Parathyroid adenoma (tissue), 2 donors: ENCODE data around the gene SLC4A2.

Source experiments
- H2AFZ ChIP-seq: fragments of 300-600 bp; sonication (generic); one replicate; pipeline ENCODE4 v1.7.0; 2017; ENCODE audit warnings: antibody characterized with exemption, mild to moderate bottlenecking
- H3K27ac ChIP-seq: fragments of 300-600 bp; sonication (generic); one replicate; pipeline ENCODE4 v1.7.0; 2017
- H3K27me3 ChIP-seq: fragments of 300-600 bp; sonication (generic); one replicate; pipeline ENCODE4 v1.7.0; 2017; ENCODE audit warnings: low read length; ENCODE audit not compliant: control insufficient read depth, insufficient read depth
- H3K36me3 ChIP-seq: fragments of 300-600 bp; sonication (generic); one replicate; pipeline ENCODE4 v1.7.0; 2017; ENCODE audit warnings: low read length; ENCODE audit not compliant: control insufficient read depth, insufficient read depth
- H3K4me1 ChIP-seq: fragments of 300-600 bp; sonication (generic); one replicate; pipeline ENCODE4 v1.7.0; 2017; ENCODE audit warnings: control low read depth
- H3K4me2 ChIP-seq: fragments of 300-600 bp; sonication (generic); one replicate; pipeline ENCODE4 v1.7.0; 2017; ENCODE audit warnings: low read length
- H3K4me3 ChIP-seq: fragments of 300-600 bp; sonication (generic); one replicate; pipeline ENCODE4 v1.7.0; 2017; ENCODE audit warnings: low read depth, low read length
- H3K79me2 ChIP-seq: fragments of 300-600 bp; sonication (generic); one replicate; pipeline ENCODE4 v1.7.0; 2017; ENCODE audit warnings: control low read depth
- H3K9ac ChIP-seq: fragments of 300-600 bp; sonication (generic); one replicate; pipeline ENCODE4 v1.7.0; 2017; ENCODE audit warnings: mild to moderate bottlenecking
- H3K9me3 ChIP-seq: fragments of 300-600 bp; sonication (generic); one replicate; pipeline ENCODE4 v1.7.0; 2017; ENCODE audit warnings: low read length; ENCODE audit not compliant: control insufficient read depth
- CTCF ChIP-seq: fragments of 300-600 bp; sonication (generic); IDR thresholded peaks from one replicate; pipeline ENCODE4 v1.7.0; 2017; ENCODE audit warnings: antibody characterized with exemption, mild to moderate bottlenecking
- donor health status: primary hyperparathyroidism.

SLC4A2 gene

GRCh38 chr7:151014950-151015349 is 44.4 kb upstream of the SLC4A2 start:
- H3K79me2 ChIP-seq, result no peaks in the 10 kb centered on the region
- no peak for TF ChIP-seq CTCF
- no peaks in the 10 kb centered on the region for H3K9me3 ChIP-seq
- no peak overlapping the region for H3K9ac ChIP-seq
- H3K4me3 ChIP-seq, result no peak overlapping the region
- H3K27me3 ChIP-seq, result no peaks in the 10 kb centered on the region
- no peak overlapping the region for H3K4me2 ChIP-seq
- peaks cover 3% of the 10 kb centered on the region for H3K4me1 ChIP-seq
- H3K27ac ChIP-seq, result no peak overlapping the region
- H2AFZ ChIP-seq, result no peak overlapping the region
- H3K36me3 ChIP-seq, result no peaks in the 10 kb centered on the region

GRCh38 chr7:151015967-151016366 is 43.4 kb upstream of the SLC4A2 start:
- Histone ChIP-seq H3K4me1 (peaks cover 3% of the 10 kb centered on the region), H3K79me2 (no peaks in the 10 kb centered on the region), H3K9me3 (no peaks in the 10 kb centered on the region), H2AFZ (no peak overlapping the region), H3K4me3 (no peak overlapping the region), H3K27ac (no peak overlapping the region), H3K9ac (no peak overlapping the region), H3K36me3 (no peaks in the 10 kb centered on the region), H3K27me3 (no peaks in the 10 kb centered on the region), H3K4me2 (no peak overlapping the region)
- TF ChIP-seq CTCF, result no peak

GRCh38 chr7:151016505-151016904 is 42.9 kb upstream of the SLC4A2 start:
- H3K4me1 ChIP-seq, result peaks cover 3% of the 10 kb centered on the region
- H3K27ac ChIP-seq, result no peak overlapping the region
- H3K9me3 ChIP-seq, result no peaks in the 10 kb centered on the region
- H3K9ac ChIP-seq, result no peak overlapping the region
- H3K79me2 ChIP-seq, result no peaks in the 10 kb centered on the region
- H3K4me3 ChIP-seq, result no peak overlapping the region
- no peaks in the 10 kb centered on the region for H3K36me3 ChIP-seq
- no peaks in the 10 kb centered on the region for H3K27me3 ChIP-seq
- TF ChIP-seq CTCF, result no peak
- no peak overlapping the region for H3K4me2 ChIP-seq
- H2AFZ ChIP-seq, result no peak overlapping the region

- Histone ChIP-seq H3K9ac (no peak overlapping the region), H2AFZ (no peak overlapping the region), H3K79me2 (no peaks in the 10 kb centered on the region), H3K4me2 (no peak overlapping the region), H3K36me3 (no peaks in the 10 kb centered on the region), H3K4me3 (no peak overlapping the region), H3K27ac (no peak overlapping the region), H3K9me3 (no peaks in the 10 kb centered on the region), H3K27me3 (no peaks in the 10 kb centered on the region), H3K4me1 (peaks cover 3% of the 10 kb centered on the region)
- no peak for TF ChIP-seq CTCF
Observed at GRCh38 chr7:151016942-151017341, 42.4 kb upstream of the SLC4A2 start.

- no peak for TF ChIP-seq CTCF
- H3K27me3 ChIP-seq, result no peaks in the 10 kb centered on the region
Observed at GRCh38 chr7:151017370-151017952, 41.9 kb upstream of the SLC4A2 start.

More at GRCh38 chr7:151017370-151017952, 41.9 kb upstream of the SLC4A2 start:
- Histone ChIP-seq H3K79me2 (no peaks in the 10 kb centered on the region), H3K4me1 (peaks cover 3% of the 10 kb centered on the region), H3K4me3 (no peak overlapping the region), H3K27ac (no peak overlapping the region), H2AFZ (no peak overlapping the region), H3K36me3 (no peaks in the 10 kb centered on the region), H3K9me3 (no peaks in the 10 kb centered on the region), H3K4me2 (no peak overlapping the region), H3K9ac (no peak overlapping the region)
